Activated T-helper 2 cell treated with anti-CD3 and anti-CD28 coated beads, Interferon-gamma antibody, Interleukin-2, Interleukin-4, amounts not matched to agents 10 μg/mL and 5 μg/mL and 100 μg/mL, durations not matched to agents 14 hours and 24 hours and 36 hours (primary cell): ENCODE results near the gene GLYATL2. TPM values are rescaled to one million over a fixed set of nuclear protein-coding genes. Genes with fewer than 3 reads are reported as not detected.

Experiments used
- DNase-seq: peaks from one replicate; pipeline ENCODE4 v3.0.0; 2021; ENCODE audit warnings: low spot score
- H3K27ac Mint-ChIP-seq: one replicate; pipeline ENCODE4 v1.8.0; 2021; ENCODE audit warnings: mixed read lengths
- H3K27me3 Mint-ChIP-seq: one replicate; pipeline ENCODE4 v1.8.0; 2021; ENCODE audit warnings: low read depth, mixed read lengths
- H3K36me3 Mint-ChIP-seq: one replicate; pipeline ENCODE4 v1.8.0; 2021; ENCODE audit warnings: low read depth, mixed read lengths
- H3K4me1 Mint-ChIP-seq: one replicate; pipeline ENCODE4 v1.8.0; 2021; ENCODE audit warnings: low read depth, mixed read lengths
- H3K4me3 Mint-ChIP-seq: one replicate; pipeline ENCODE4 v1.8.0; 2021; ENCODE audit warnings: low read depth, mild to moderate bottlenecking, moderate library complexity, mixed read lengths
- H3K9me3 Mint-ChIP-seq: one replicate; pipeline ENCODE4 v1.8.0; 2021; ENCODE audit warnings: mixed read lengths
- intact Hi-C: fragments of 100-400 bp; cut with micrococcal nuclease; formaldehyde crosslinking; loops from one replicate; pipeline ENCODE4 v1.15.1; 2023
- total RNA-seq: library from RNA; stranded (reverse); gene quantifications from 2 replicates; pipeline ENCODE4 v1.2.3, GENCODE V29; 2022

Gene GLYATL2
- total RNA-seq, 1 donor from 2014 or later = not detected

GRCh38 chr11:58787903-58788302 lies 56.6 kb downstream of the GLYATL2 start:
- H3K27ac Mint-ChIP-seq = no peak overlapping the region
- no peaks in the 10 kb centered on the region for H3K27me3 Mint-ChIP-seq
- intact Hi-C loops = loop anchor here (1.0 to 5.0 kb wide), 2 partner anchors 134 to 211 kb away; partner anchors contain the start of genes LPXN and ZFP91
- no peak for DNase-seq
- no peaks in the 10 kb centered on the region for H3K9me3 Mint-ChIP-seq
- no peak overlapping the region for H3K4me3 Mint-ChIP-seq
- H3K4me1 Mint-ChIP-seq = peaks cover 1% of the 10 kb centered on the region
- H3K36me3 Mint-ChIP-seq = no peaks in the 10 kb centered on the region

DNA sequence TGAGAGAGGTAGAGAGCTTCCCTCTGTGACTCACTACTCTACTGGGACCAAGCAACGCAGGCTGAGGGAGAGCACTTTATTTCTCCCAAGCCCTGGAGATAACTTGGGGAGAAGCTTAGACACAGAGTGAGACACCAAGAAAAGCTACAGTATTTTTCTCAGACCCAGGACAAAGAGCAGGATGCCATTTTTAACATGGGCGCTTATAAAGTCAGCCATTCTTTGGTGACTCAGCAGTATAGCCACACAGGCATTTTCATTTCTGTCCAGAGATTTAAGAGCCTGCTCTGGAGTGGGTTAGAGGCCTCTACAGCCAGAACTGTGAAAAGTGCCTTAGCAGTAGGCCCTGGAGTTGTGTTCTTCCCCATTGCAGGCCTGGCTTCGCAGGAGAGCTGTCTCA lies 57.8 kb downstream of the GLYATL2 start:
- Mint-ChIP-seq H3K4me3 (no peak overlapping the region), H3K36me3 (no peaks in the 10 kb centered on the region), H3K27me3 (no peaks in the 10 kb centered on the region), H3K27ac (no peak overlapping the region), H3K9me3 (no peaks in the 10 kb centered on the region), H3K4me1 (peaks cover 1% of the 10 kb centered on the region)
- no peak for DNase-seq
- intact Hi-C loops = loop anchor here (5.0 kb wide), 1 partner anchor 209 kb away; the partner anchor contains the start of genes LPXN and ZFP91

GRCh38 chr11:58784995-58785394 lies 59.5 kb downstream of the GLYATL2 start:
- intact Hi-C loops = loop anchor here (5.0 kb wide), 1 partner anchor 208 kb away; the partner anchor contains the start of genes LPXN and ZFP91
- DNase-seq = no peak
- H3K27me3 Mint-ChIP-seq = no peaks in the 10 kb centered on the region
- no peak overlapping the region for H3K27ac Mint-ChIP-seq
- H3K9me3 Mint-ChIP-seq = no peaks in the 10 kb centered on the region
- H3K36me3 Mint-ChIP-seq = no peaks in the 10 kb centered on the region
- no peak overlapping the region for H3K4me3 Mint-ChIP-seq
- peaks cover 1% of the 10 kb centered on the region for H3K4me1 Mint-ChIP-seq

Other genes starting within 250 kb of the GLYATL2 start
- 3.4 and 4.0 TPM in 2 replicates for gene CNTF, start 222.0 kb downstream of the GLYATL2 start, total RNA-seq
- gene GLYAT, start 112.8 kb downstream of the GLYATL2 start, total RNA-seq = not detected in 2 replicates
- gene GLYATL1, start 94.8 kb upstream of the GLYATL2 start, total RNA-seq = not detected in 2 replicates
- gene GLYATL1B, start 241.6 kb upstream of the GLYATL2 start, total RNA-seq = not detected in 2 replicates